Activated T-cell treated with anti-CD3 and anti-CD28 coated beads, Interleukin-2, amount 50 U/mL, for 24 hours (primary cell): ENCODE results near the gene VSX2.
A peak's percentile ranks its signal among the peaks of the same experiment; 100 is the strongest.

ENCODE experiments used
- DNase-seq: peaks from one replicate; pipeline ENCODE4 v3.0.0-alpha.2; 2020
- H3K27ac Mint-ChIP-seq: 2 replicates; pipeline ENCODE4 v1.8.0; 2020; ENCODE audit warnings: mild to moderate bottlenecking, mixed read lengths
- H3K27me3 Mint-ChIP-seq: 2 replicates; pipeline ENCODE4 v1.8.0; 2020; ENCODE audit warnings: mixed read lengths
- H3K36me3 Mint-ChIP-seq: 2 replicates; pipeline ENCODE4 v1.8.0; 2020; ENCODE audit warnings: low read depth, mixed read lengths
- H3K4me1 Mint-ChIP-seq: 2 replicates; pipeline ENCODE4 v1.8.0; 2020; ENCODE audit warnings: low read depth, mixed read lengths
- H3K4me3 Mint-ChIP-seq: 2 replicates; pipeline ENCODE4 v1.8.0; 2020; ENCODE audit warnings: mild to moderate bottlenecking, moderate library complexity, mixed read lengths
- H3K9me3 Mint-ChIP-seq: 2 replicates; pipeline ENCODE4 v1.8.0; 2020; ENCODE audit warnings: mixed read lengths

The VSX2 gene

DNA sequence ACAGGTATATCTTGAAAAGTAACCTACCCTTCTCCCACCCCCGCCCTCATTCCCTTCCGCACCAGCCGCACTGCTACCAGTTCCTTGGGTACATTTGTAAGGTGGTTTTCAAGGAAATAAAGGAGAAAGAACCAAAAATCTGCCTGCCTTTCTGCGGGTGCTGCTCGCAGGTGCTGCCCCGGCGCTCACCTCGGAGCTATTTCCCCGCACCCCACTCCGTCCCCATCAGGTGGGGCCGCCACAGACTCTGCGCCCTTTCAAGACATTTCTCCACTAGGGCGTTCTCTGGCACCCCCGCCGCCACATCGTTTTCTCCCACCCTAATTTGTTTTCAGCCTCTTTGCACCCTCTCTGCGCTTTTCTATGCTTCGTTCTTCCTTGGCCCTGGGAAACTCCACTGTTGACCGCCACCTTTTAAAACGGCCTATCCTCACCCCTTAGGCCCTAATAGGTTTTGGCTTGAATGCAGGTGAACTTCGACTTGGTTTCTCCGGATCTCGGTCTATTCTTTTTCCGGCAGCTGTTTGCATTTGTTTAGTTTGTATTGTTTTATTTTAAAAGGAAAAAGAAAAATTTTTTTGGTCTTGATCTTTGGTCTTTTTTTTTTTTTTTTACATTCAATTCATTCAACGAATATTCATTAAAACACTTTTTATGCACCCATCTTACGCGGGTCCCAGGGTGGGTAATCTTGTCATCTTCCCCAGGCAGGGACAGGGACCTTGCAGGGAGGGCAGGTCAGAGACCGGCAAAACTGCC lies 3.0 kb downstream of the VSX2 start:
- H3K27me3 Mint-ChIP-seq, result peaks cover 93% of the 10 kb centered on the region
- no peak for DNase-seq
- peak overlapping the region; percentile 21 for H3K4me3 Mint-ChIP-seq
- H3K9me3 Mint-ChIP-seq, result no peaks in the 10 kb centered on the region
- no peaks in the 10 kb centered on the region for H3K36me3 Mint-ChIP-seq
- H3K4me1 Mint-ChIP-seq, result peaks cover 19% of the 10 kb centered on the region
- no peak overlapping the region for H3K27ac Mint-ChIP-seq

DNA sequence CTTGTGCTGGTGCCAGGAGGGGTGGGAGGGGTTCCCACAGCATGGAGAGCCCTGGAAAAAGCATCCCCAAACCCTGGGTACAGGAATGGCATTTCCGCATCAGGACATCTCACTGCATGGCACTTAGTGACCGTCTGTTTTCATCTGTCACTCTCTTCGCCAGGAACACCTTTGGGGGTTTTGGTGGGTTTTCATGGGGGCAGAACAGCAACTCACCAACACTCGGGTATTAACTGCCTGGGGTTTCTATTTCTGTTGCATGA lies 3.5 kb downstream of the VSX2 start:
- H3K9me3 Mint-ChIP-seq, result no peaks in the 10 kb centered on the region
- H3K27me3 Mint-ChIP-seq, result peaks cover 92% of the 10 kb centered on the region
- peaks cover 19% of the 10 kb centered on the region for H3K4me1 Mint-ChIP-seq
- no peak for DNase-seq
- H3K4me3 Mint-ChIP-seq, result no peak overlapping the region
- H3K36me3 Mint-ChIP-seq, result no peaks in the 10 kb centered on the region
- H3K27ac Mint-ChIP-seq, result no peak overlapping the region

DNA sequence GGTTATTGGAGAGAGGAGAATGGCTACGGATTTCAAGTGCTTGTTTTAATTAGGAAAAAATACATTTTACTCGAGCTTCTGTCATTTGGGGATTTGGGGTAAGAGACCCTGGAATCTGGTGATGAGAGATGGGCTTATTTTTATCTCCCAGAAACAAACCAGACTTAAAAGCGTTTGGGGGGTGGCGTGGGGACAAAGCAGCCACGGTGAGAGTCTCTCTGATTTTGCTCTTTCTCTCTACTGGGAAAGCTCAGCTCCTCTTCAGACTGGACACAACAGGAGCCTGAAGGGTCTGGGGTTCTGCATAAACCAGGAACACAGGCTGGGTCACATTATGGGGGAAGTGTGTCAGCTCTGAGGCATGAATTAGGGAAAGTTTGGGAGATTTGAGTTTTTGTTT lies 3.8 kb downstream of the VSX2 start:
- peaks cover 88% of the 10 kb centered on the region for H3K27me3 Mint-ChIP-seq
- peaks cover 19% of the 10 kb centered on the region for H3K4me1 Mint-ChIP-seq
- no peak for DNase-seq
- H3K4me3 Mint-ChIP-seq, result no peak overlapping the region
- H3K36me3 Mint-ChIP-seq, result no peaks in the 10 kb centered on the region
- H3K9me3 Mint-ChIP-seq, result no peaks in the 10 kb centered on the region
- no peak overlapping the region for H3K27ac Mint-ChIP-seq

DNA sequence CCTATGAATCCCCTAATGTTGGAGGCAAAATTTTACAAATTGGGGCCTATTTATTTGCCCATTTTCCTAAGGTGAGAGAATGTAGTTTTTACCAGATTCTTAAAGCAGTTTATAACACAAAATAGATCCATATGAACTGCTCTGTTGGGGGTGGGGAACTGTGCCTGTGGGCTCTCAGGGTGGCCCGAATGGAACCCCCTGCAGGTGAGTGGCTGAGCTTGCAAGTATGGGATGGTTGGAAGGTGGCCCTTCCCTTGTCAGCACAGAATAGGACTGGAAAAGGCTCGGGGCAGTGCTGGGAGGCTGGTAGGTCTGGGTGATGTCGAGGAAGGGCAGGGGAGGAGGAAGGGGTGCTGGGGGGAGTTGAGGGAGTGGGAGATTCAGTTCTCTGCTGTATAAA lies 4.9 kb downstream of the VSX2 start:
- Mint-ChIP-seq H3K27me3 (peaks cover 82% of the 10 kb centered on the region), H3K9me3 (no peaks in the 10 kb centered on the region), H3K27ac (no peak overlapping the region), H3K36me3 (no peaks in the 10 kb centered on the region), H3K4me3 (no peak overlapping the region), H3K4me1 (peaks cover 19% of the 10 kb centered on the region)
- DNase-seq, result no peak

DNA sequence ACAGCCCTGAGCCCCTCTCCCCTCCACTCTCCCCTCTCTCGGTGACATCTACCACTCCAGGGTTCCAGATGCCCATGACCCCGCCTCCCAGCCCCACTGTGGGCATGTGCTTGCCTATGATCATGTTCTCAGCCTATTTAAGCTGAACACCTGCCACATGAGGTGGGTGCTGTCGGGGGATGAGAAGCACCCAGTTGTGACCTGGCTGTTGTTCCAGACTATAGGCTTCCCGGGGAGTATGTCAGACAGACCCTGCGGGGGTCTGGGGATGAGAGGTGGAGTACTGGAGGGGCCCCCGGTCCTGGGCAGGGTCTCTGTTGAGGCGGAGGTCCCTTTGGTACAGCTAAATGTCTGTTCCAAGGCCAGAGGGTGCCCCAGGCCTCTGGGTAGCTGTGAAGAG lies 6.0 kb downstream of the VSX2 start:
- Mint-ChIP-seq H3K4me1 (peaks cover 17% of the 10 kb centered on the region), H3K27ac (no peak overlapping the region), H3K9me3 (no peaks in the 10 kb centered on the region), H3K4me3 (no peak overlapping the region), H3K36me3 (no peaks in the 10 kb centered on the region), H3K27me3 (peaks cover 78% of the 10 kb centered on the region)
- DNase-seq, result no peak

DNA sequence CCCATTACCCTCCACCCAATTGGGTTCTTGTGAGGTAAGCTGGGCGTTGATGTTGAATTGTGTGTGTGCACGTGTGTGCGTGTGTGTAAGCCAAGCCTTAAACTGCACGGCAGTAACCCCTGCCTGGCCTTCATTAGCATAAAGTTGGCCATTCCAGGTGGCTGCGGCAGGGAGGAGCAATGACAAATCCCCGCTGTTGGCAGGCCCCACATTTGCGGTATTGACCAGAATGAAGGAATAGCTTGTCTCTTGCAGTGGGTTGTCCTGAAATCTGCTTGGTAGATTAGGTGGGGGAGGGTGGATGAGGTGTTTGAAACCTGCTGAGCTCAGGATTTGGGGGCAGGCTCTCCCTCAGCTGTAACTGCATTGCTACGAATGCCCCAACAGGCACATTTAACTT lies 7.3 kb downstream of the VSX2 start:
- Mint-ChIP-seq H3K27me3 (peaks cover 71% of the 10 kb centered on the region), H3K27ac (no peak overlapping the region), H3K4me1 (peaks cover 10% of the 10 kb centered on the region), H3K4me3 (no peak overlapping the region), H3K9me3 (no peaks in the 10 kb centered on the region), H3K36me3 (no peaks in the 10 kb centered on the region)
- DNase-seq, result no peak

DNA sequence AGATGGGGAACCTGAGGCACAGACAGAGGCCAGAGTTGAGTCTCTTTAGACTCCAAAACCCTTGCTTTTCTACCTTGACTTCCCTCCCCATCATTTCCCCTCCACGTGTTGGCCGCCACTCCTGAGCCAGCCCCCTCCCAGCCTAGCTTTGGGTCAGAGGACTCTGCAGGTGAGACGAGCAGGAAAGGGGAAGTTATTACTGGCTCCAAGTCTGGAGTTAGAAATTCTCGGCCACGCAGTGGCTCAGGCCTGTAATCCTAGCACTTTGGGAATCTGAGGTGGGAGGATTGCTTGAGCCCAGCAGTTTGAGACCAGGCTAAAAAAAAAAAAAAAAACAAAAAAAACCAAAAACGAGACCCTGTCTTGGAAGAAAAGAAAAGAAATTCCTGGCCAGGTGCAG lies 8.8 kb downstream of the VSX2 start:
- Mint-ChIP-seq H3K4me3 (no peak overlapping the region), H3K36me3 (no peaks in the 10 kb centered on the region), H3K27ac (no peak overlapping the region), H3K27me3 (peaks cover 62% of the 10 kb centered on the region), H3K4me1 (peaks cover 6% of the 10 kb centered on the region), H3K9me3 (no peaks in the 10 kb centered on the region)
- DNase-seq, result no peak

DNA sequence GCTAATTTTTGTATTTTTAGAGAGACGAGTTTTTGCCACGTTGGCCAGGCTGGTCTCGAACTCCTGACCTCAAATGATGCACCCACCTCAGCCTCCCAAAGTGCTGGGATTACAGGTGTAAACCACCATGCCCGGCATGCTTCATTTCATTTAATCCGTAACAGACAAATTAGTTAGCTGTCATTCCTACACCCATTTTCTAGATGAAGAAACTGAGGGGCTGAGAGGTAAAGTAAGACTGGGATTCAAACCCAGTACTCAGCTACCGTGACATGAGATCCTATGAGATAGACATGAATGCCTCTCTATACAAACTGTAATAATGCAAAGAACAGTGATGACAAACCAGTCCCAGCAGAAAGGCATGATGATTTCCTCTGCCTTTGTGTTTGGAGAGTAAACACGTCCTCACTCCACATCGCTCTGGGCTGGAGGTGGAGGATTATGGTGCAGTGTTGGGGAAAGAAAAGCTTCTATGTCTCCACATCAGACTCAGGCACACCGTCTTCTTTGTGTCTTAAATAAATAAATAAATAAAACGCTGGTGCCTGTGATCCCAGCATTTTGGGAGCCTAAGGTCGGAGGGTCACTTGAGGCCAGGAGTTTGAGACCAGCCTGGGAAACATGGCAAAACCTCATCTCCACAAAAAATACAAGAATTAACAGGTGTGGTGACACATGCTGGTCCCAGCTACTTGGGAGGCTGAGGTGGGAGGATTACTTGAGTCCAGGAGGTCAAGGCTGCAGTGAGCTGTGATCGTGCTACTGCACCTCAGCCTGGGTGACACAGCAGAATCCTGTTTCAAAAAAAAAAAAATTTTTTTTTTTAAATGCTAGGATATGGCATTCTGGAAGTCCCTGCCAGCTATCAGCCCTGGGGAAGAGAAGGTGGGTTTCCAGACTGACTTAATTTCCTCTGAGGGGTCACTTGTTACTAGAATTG lies 10.5 kb downstream of the VSX2 start:
- no peak for DNase-seq
- peaks cover 45% of the 10 kb centered on the region for H3K27me3 Mint-ChIP-seq
- H3K4me3 Mint-ChIP-seq, result no peak overlapping the region
- no peaks in the 10 kb centered on the region for H3K36me3 Mint-ChIP-seq
- no peaks in the 10 kb centered on the region for H3K9me3 Mint-ChIP-seq
- H3K4me1 Mint-ChIP-seq, result peaks cover 6% of the 10 kb centered on the region
- H3K27ac Mint-ChIP-seq, result no peak overlapping the region

DNA sequence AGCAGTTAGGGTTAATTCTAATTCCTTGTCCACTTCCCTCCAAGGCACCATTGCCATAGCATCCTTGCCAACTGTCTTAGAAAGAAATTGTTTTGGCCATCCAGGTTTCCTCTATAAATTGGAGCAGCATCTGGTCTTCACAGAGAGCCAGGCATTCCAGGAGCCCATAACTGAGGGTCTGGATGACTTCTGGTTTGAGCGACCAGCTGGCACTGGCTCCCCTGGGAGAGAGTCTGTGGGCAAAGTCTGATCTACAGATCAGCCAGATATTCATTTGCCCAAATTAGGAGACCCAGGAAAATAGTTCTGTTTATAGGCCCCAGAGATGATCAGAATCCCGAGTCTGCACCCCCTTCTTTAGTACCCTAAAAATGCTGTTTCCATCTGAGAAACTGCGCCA lies 16.0 kb downstream of the VSX2 start:
- peaks cover 16% of the 10 kb centered on the region for H3K4me1 Mint-ChIP-seq
- DNase-seq, result no peak
- H3K9me3 Mint-ChIP-seq, result no peaks in the 10 kb centered on the region
- no peak overlapping the region for H3K4me3 Mint-ChIP-seq
- H3K36me3 Mint-ChIP-seq, result no peaks in the 10 kb centered on the region
- H3K27me3 Mint-ChIP-seq, result peaks cover 21% of the 10 kb centered on the region
- H3K27ac Mint-ChIP-seq, result no peak overlapping the region

DNA sequence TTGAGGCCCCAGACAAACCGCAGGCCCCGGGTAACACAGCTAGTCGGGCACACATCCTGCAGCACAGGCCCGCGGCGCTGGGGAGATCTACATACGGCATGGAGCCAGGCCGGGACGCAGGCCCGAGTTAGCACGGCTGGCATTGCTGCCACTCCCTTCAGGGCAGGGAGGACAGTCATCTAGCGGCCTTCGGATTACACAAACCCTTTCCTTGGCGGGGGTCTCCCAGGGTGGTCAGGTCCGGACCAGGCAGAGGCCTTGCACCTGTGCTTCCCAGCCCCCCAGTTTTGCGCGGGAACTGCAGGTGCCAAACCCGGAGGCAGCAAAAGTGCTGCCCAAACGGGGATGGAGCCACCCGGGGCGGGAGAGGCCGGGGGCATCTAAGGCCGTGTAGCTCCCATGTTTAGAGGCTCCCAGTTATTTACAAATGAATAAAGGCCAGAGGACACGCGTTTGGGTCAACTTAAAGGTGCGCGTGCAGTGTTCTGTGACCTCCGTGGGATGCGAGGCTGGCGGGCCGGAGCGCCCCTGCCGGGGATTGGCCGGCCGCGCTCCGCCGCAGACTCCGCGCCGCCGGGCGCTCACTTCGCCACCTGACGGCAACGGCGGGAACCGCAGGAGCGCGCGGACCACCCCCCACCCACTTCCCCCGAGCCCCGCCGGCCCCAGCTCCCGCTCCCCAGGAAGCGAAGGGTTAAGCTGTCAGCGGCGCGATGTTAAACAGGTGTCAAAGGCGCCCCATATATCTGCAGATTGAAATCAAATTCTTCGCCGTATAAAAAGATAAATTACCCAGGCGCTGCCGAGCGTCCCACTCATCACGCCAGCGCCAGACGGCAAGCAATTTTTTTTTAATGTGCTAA lies 18.1 kb downstream of the VSX2 start:
- Mint-ChIP-seq H3K27ac (peak overlapping the region; percentile 52), H3K4me1 (peaks cover 9% of the 10 kb centered on the region), H3K27me3 (peaks cover 12% of the 10 kb centered on the region), H3K36me3 (no peaks in the 10 kb centered on the region), H3K4me3 (peak overlapping the region; percentile 77), H3K9me3 (no peaks in the 10 kb centered on the region)
- DNase-seq, result peak; percentile 84

DNA sequence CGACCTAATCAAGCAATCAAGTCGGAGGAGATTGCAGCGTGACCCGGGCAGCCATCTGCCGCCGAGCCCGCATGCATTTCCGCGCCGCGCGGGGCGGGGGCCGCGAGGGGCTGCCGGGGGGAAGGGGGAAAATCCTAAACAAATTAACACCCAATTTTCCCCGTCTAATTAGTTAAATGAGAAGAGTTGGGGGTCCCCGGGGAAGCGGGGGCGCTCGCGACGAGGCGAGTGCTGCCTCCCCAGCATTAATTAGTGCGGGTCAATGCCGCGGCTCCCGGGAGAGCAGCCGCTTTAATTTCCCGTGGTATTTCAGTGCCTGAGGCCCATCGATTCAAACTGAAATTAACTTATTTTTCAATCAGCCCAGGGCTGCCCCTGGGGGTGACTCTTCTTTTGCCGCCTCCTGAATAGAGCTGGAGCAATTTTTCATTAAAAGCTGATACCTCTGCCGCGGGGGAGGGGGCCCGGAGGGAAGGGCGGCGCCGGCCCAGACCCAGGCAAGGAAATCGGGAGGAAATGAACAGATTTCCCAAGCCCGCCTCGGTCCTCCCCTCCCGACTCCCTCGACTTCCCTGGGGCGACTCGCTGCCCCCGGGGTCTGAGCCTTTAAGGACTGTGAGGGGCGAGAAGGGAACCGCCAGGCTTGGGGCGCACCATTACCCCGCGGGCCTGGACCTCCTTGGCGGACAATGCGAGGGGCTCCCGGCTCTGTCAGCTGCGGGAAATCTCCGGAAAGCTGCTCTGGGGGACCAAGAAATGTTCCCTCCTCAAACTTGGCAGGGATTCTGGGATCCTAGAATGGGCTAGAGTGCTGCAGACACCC lies 18.9 kb downstream of the VSX2 start:
- Mint-ChIP-seq H3K27me3 (peaks cover 10% of the 10 kb centered on the region), H3K4me3 (peak overlapping the region; percentile 77), H3K27ac (no peak overlapping the region), H3K36me3 (no peaks in the 10 kb centered on the region), H3K9me3 (no peaks in the 10 kb centered on the region), H3K4me1 (peaks cover 9% of the 10 kb centered on the region)
- DNase-seq, result no peak

DNA sequence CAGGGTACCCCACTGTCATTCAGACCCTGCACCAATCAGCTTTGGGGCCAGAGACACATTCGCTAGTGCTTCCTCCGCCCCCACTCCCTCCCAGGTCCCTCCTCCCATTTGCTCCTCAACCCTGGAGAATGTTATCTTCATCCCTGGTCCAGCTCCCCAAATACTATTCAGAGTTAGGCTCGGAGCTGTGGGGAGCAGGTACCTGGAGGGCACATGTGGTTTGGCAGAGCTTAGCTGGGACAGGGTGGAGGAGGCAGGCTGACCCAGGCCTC lies 19.5 kb downstream of the VSX2 start:
- no peak overlapping the region for H3K4me3 Mint-ChIP-seq

DNA sequence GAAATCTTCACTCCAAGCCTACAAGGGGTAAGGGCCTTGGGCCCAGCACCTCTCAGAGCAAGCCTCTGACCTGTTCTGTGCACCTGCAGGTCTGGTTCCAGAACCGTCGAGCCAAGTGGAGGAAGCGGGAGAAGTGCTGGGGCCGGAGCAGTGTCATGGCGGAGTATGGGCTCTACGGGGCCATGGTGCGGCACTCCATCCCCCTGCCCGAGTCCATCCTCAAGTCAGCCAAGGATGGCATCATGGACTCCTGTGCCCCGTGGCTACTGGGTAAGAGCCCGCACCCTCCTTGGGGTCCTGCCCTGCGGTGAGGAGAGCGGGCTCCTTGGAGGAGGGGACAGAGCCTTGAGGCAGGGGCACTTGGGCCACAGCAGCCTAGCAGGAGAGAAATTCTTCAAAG lies 20.3 kb downstream of the VSX2 start:
- DNase-seq, result no peak

More for the DNA sequence above, 19.5 kb downstream of the VSX2 start:
- no peak for DNase-seq
- Mint-ChIP-seq H3K9me3 (no peaks in the 10 kb centered on the region), H3K27ac (no peak overlapping the region), H3K36me3 (no peaks in the 10 kb centered on the region), H3K4me1 (peaks cover 9% of the 10 kb centered on the region), H3K27me3 (peaks cover 10% of the 10 kb centered on the region)

More for the DNA sequence above, 20.3 kb downstream of the VSX2 start:
- no peak overlapping the region for H3K27ac Mint-ChIP-seq
- no peaks in the 10 kb centered on the region for H3K36me3 Mint-ChIP-seq
- H3K4me1 Mint-ChIP-seq, result peaks cover 9% of the 10 kb centered on the region
- H3K4me3 Mint-ChIP-seq, result no peak overlapping the region
- H3K27me3 Mint-ChIP-seq, result peaks cover 10% of the 10 kb centered on the region
- H3K9me3 Mint-ChIP-seq, result no peaks in the 10 kb centered on the region
